CD1c-positive myeloid dendritic cell (primary cell): ENCODE measurements around the gene NYNRIN.

Experiments used
- DNase-seq: peaks from one replicate; pipeline ENCODE4 v3.0.0-alpha.2; 2016; ENCODE audit errors: extremely low spot score

Gene NYNRIN

DNA sequence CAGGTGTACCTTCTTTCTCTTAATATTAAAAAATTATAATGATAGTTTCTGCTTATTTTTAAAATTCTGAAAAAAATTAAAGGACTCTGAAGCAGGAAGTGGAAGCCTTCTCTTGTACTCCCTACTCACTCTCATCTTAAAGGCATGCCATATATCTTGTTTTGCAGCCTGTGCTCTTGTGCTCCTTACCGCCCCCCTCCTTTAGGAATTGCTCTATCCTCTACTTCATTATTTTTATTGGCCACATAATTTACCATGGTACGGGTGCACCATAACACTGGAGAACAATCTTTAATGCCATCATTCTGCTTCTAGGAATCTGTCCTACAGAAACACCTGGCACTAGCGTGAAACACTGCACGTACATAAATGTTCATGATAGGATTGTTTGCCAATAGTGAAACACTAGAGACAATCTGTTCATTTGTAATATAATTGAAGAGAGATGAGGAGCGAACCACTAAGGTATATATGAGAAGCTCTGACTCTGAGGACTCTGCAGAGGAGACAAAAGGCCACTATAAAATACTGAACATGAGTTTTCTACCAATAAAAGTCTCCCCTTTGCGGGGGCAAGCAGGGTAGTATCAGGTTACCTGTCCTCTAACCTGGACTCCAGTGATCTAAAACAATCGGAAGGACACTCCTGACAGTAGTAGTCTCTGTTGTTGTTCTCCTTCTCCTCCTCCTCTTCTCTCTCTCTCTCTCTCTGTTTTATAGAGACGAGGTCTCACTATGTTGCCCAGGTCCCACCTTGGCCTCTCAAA is 6.3 kb upstream of the NYNRIN start:
- no peak for DNase-seq

DNA sequence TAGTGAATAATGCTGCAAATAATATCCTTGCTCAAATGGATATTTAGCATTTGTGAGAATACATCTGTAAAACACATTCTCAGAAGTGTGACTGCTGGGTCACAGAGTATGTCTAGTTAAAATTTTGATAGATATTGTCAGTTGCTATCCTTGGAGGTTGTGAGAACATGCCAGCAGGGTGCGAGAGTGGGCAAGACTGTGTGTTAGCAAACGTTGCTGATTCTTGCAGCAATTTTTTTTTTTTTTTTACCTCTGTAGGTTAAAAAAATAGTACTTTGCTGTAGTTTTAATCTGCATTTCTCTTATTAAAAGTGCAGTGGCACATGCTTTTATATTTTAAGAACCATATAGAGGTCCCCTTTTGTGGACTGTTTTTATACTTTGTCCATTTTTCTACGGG is 4.5 kb upstream of the NYNRIN start:
- DNase-seq, result no peak

DNA sequence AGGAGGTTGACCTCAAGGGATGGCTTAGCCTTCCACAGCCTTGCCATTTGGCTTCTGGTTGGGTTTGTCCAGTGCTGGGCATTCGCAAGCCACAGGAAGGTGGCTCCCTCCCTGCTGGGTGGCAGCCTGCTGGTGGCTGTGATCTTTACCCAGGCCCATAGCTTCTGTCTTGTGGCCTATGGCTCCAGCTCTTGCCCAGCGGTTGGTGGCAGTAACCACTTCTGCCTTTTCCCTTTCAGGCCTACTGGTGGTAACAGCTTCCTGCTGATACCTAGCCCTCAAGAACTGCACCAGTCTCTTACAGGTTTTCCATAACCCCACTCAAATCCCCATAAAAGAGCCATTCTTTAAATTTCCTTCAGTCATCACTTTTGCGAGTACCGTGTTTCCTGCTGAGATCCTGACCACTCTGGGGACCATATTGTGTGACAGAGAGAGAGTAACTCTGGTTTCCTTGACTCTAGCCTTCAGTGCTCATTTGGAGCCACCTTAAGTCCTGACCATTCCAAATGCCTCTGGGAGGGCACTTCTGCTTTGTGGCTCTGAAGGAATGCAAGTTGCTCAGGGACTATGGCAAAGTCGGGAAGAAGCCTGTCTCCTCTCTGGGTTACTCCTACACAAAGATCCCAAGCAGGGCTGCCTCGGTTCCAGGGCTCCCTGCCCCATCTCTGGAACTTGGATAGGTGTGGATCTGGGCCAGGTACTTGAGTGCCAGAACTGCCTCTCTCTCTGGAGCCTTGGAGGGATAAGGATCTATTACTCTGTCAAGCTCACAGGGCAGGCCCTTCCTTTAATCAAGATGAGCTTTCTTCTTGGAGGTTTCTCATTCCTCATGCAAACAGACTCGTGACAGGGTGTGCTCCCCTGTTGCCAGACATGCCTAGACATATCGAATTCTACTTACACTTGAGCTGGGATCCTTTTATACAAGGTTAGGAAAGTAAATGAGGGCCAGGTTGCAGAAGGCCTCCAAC is 2.9 kb upstream of the NYNRIN start:
- peak; percentile 9 for DNase-seq

DNA sequence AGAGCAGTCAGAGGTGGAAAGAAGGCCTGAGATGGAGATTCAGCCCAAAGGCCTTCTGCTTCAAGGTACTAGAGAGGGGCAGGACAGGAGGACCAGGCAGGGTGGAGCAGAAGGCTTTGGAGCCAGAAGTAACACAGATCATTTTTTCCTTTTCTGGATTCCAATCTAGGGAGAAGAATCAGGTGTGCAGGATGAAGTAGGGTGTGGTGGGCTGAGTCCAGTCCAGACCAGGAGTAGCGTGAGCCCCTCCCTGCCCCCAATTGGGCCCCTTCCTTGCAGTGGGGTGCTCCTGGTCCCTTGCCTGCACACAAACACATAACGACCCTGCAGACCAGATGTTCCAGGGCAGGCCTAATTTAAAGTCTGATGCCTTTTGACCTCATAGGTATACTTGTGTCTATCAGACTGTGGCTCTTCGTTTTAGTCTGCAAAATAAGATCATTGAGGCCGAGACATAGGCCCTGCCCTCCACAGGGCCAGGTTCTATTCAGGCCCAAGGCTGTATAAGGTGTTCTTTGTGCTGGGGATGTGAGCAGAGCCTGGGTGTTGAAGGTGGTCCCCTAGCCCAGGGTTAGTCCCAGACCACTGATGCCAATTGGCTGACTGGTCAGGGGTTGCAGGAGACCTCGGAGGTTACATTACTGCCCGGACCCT is 1.0 kb upstream of the NYNRIN start:
- no peak for DNase-seq

DNA sequence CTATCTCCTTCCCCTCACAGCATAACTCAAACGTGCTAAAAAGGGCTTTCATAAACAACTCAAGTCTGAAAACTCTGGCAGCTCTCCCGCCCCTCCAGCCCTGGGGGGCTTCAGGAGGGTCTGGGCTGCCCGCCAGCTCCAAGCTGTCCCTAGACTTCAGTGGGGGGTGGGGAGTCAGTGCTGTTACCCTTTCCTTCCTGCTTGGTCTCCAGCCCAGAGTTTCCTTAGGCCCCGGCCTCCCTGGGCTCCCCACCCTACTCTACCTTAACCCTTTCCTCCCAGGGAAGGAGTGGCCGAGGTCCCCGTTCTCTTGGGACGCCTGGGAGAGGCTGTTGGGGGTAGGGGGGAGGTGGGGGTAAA is 530 bp upstream of the NYNRIN start:
- DNase-seq, result no peak

DNA sequence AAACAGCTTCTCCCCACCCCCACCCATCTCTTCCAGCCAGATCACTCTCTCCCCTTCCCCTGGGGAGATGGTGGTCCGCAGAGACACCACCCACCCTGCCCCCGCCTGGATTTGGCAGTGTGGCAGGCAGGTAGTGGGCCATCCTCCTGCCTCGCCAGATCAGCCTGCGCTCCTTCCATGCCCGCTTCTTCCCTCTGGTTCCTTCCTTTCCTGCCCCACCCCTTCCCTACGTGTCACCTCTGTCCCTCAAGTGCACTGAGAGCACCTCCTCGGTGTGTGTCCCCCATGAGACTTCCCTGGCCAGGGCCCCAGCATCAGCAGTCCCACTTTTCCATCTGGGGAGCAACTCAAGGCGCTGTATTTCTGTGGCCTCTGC is 632 bp downstream of the NYNRIN start:
- no peak for DNase-seq

DNA sequence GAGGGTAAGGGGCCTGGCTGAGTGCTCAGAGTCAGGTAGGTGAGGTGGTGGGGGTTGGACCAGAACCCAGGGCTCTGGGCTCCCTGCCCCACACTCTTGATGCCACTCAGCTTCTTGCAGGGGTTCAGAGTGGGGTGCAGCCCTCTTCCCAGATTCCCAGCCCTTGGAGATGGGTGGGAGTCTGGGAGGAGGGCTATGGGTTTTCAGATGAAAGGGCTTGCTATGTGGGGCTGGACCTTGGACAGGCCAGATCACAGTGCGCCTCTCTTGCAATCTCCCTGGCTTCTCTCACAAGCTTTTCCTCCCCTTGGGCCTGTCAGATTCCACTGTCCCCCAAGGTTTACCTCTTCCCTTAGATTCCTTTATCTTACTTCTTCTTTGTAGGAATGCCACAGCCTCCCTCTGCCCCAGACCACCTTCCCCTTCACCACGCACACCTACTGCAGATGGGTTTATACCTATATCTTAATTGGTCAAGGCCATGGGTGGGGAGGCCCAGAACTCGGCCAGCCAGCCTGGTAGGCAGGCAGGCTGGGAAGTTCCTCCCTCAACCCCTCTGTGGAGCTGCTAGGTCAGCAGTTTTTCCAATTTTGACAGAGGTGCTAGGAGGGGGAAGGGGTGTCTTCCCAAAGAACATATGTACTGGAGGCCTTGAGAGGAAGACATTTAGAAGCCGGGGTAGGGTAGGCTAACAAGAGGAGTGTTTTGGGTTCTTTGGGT is 1.4 kb downstream of the NYNRIN start:
- DNase-seq, result no peak

DNA sequence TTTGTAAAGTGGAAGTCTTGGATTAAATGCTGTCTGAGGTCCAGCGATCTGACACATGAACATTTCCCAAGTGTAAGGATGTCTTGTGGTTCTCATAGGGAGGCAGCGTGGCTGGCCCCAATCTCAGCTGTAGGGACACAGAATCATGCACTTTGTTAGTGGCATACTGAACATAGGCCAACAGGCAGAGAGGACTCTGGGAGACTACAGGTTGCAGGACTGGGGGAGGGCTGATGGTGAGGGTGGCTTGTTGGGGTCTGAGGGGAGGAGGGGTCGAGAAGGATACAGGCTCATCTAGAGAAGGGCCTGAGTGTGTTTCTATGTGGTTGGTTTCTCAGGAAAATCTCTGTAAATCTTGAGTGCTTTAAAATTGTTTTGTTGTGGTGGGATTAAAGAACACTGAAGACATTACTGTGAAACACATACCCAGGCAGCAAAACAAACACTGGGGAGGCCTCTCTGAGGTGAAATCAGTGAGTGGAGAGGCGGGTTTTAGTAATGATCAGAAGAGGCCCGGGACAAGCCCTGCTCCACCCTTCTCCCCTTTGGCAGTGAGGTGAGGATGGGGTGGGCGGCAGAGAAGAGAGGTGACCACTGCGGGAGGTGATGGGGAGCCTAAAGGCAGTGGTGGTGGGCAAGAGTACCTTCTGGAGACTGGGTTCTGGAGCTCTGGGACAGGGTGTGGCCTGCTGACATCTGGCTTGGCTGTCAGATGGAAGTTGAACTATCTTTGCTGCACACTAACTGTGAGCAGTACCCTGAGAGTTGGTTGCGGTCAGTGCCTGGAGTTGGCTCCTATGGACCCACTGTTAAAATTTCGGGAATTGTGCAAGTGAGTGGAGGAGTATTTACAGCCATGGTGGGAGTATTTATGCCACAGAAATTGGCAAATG is 3.3 kb downstream of the NYNRIN start:
- no peak for DNase-seq

DNA sequence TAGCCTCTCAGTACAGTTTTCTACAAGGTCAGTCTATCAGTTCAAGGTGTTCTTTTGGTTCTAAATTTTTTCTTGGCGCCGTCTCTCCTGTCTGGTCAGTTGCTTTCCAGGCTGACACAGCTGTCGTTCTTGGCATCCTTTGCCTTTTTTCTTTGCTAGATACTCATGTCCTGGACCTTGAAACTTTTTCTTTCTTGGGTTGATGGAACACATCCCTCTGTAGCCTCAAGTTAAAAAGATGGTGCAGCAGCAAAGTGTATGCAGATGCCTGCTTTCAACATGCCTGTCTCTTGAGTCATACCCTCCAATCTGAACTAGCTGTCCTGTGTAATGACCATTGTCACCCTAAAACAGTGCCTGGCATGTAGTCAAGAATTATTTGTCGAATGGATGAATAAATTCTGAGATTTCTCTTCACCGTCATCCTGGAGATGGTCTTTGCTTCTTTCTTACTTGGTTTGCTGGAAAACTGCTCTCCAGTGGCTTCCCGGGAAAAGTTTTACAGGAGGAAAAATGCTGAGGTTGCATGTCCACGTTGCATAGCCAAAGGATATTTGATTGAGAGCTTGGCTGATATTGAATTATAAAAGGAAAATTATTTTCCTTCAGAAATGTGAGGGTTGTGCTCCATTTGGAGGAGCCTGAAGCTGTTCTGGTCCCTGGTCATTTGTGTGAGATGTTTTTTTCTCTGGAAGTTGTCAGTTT is 4.6 kb downstream of the NYNRIN start:
- no peak for DNase-seq

DNA sequence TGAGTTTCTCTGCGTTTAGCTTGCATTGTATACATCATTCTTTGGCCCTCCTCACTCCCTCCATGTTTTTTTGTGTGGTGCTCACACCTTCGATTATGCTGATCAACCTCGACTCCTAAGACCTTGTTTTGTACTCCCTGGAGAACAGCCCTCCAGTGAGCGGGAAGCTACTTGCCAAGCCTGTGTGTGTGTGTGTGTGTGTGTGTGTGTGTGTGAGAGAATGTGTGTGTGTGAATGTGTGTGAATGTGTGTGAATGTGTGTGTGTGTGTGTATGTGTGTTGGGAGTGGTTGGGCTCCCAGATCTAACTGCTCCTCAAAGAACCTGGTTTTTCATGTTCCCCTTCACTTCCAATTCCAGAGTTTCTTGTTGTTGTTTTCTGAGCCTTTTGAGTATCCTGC is 6.0 kb downstream of the NYNRIN start:
- no peak for DNase-seq

DNA sequence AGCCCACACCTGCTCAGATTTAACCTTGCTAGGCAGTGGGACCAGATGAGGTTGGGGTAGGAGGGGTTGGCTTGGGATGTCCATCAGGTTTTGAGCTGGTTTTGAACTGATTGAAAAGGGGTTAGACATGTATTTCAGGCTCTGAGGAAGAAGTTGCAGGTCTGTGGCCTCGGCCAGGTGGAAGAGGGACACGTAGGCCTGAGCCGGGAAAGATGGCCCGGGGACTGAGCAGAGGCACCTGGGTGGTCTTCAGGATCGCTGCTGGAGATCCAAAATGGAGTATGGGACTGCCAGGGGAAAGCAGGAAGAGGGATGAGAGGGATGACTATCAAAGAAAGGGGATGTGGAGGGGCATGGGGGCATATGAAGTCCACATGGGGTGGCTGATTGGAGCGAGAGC is 7.6 kb downstream of the NYNRIN start:
- DNase-seq, result no peak

DNA sequence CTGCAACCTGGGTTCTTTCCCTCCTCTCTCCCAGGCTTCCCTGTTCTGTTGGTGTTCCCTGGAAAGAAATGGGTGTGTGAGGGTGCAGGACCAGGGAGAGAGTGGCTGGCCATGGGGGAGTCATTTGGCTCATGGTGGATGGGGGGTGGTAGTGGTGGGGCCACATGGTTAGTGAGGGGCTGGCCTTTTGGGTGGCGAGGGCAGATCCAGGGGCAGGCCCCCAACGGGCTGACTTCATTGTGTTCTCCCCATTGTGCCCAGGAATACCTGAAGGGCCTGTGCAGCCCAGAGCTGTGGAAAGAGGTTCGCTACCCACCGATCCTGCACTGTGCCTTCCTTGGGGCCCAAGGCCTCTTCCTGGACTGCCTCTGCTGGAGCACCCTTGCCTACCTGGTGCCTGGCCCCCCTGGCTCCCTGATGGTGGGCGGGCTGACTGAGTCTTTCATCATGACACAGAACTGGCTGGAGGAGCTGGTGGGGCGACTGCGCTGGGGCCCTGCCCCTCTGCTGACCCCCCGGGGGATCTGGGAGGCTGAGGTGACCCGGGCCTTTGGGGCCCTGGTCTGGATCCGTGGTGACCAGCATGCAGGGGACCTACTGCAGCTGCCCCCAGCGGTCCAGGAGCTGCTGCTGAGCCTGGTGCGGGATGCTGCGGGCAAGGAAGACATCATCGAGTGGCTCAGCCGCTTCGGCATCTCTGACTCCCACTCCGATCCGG is 9.0 kb downstream of the NYNRIN start:
- DNase-seq, result no peak

DNA sequence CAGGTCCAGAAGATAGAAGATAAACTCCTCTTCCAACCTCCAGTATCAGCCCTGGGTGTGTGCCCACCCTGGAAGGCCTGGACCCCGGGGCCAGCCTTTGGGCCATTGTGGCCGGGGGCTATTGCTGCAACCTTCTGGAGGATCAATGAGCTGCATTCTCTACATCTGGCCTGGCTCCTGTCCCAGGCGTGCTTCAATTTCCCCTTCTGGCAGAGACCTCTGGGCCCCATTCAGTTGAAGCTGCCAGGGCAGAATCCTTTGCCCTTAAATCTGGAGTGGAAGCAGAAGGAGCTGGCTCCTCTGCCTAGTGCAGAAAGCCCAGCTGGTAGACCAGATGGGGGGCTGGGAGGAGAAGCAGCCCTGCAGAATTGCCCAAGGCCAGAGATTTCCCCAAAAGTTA is 10.0 kb downstream of the NYNRIN start:
- DNase-seq, result no peak

DNA sequence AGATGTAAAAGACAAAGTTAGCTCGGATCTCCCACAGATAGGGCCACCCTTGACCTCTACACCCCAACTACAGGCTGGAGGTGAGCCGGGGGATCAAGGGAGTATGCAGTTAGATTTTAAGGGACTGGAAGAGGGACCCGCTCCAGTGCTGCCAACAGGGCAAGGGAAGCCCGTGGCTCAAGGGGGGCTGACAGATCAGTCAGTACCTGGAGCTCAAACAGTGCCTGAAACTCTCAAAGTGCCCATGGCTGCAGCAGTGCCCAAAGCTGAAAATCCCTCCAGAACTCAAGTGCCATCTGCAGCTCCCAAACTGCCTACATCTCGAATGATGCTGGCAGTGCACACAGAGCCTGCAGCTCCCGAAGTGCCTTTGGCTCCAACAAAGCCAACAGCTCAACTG is 10.4 kb downstream of the NYNRIN start:
- no peak for DNase-seq

DNA sequence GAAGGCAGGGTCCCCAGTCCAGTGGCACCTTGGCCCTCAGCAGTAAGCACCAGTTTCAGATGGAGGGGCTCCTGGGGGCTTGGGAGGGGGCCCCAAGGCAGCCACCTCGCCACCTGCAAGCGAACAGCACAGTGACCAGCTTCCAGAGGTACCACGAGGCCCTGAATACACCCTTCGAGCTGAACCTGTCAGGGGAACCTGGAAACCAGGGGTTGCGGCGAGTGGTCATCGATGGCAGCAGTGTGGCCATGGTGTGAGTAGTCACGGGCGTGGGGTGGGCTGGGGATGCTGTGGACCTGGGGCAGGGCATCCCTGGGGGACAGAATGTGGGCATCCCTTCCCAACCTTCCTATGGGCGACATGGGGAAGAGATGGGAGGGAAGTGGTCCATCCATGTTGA is 11.2 kb downstream of the NYNRIN start:
- DNase-seq, result no peak

DNA sequence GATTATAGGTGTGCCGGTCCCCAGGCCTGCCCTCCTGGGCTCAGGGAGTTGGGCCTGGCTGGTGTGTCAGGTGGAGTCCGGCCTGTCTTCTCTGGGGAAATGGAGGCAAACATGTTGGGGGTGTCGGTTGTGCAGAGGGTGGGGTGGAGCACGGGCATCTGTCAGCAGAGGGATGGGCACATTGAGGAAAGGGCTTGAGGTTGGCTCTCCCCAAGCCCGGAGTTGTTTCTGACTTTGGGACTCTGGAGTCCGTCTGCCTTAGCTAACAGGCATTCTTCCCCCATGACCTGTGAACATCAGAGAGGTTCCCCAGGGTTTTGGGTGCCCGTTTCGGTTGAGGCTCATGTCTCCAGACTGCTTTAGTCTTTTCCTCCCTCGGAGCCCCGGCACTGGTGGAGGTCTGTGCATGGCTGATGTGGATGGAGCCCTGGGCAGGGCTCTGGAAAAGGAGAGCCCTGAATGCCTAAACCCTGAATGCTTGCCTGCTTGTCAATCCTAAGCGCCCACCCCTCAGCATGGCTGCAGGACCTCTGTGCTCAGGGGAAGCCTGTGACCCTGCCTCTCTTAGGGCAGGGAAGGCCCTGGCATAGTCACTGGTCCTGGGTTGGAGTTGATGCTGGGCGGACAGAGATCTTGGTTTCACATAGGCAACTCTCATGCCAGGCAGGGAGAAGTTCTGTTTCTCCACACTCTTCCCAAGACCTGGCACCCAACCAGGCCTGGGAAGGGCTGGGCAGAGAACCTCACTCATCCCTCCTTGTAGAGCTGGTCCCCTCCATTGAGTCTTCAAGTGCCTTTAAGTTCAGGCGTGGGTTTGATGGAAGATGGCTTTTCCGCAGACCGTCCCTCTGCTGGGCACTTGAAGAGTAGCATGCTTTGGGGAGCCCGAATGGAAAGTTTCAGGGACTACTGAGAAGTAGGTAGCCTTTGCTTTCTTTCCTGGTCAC is 12.9 kb downstream of the NYNRIN start:
- peak; percentile 53 for DNase-seq

DNA sequence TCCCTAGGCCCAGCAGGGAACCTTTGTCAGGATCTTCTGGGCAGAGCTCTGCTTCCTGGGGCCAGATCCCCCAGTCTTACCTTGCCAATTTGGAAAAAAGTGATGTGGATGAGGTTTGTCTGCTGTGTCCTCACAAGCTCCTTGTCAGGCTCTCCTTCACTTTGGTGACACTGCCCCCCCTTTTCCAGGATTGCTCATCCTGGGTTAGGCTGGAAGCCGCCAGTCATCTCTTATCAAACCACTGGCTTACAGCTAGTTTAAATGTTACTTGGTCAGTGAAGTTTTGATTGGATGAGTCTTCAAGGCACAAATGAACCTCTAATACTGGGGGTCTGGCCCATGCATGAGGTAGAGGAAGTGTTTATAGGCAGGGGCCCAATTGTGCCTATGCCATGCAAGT is 15.3 kb downstream of the NYNRIN start:
- no peak for DNase-seq

DNA sequence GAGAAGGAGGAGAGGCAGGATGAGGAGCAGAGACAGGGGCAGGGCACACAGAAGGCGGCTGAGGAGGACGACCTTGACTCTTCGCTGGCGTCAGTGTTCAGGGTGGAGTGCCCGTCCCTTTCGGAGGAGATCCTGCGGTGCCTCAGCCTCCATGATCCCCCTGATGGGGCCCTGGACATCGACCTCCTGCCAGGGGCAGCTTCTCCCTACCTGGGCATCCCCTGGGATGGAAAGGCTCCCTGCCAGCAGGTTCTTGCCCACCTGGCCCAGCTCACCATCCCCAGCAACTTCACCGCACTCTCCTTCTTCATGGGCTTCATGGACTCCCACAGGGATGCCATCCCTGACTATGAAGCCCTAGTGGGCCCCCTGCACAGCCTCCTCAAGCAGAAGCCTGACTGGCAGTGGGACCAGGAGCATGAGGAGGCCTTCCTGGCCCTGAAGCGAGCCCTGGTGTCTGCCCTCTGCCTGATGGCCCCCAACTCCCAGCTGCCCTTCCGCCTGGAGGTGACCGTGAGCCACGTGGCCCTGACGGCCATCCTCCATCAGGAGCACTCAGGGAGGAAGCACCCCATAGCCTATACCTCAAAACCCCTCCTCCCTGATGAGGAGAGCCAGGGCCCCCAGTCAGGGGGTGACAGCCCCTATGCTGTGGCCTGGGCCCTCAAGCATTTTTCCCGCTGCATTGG is 16.1 kb downstream of the NYNRIN start:
- no peak for DNase-seq
